DMS53 (cell line): Measurements from ENCODE around the gene PROX1.

Experiments
- DNase-seq: peaks from one replicate; lab custom pipeline; 2025; lab: John Stamatoyannopoulos, UW

PROX1 gene

GRCh38 chr1:213980906-213981305 lies 6.9 kb upstream of the PROX1 start:
- DNase-seq, result no peak

DNA sequence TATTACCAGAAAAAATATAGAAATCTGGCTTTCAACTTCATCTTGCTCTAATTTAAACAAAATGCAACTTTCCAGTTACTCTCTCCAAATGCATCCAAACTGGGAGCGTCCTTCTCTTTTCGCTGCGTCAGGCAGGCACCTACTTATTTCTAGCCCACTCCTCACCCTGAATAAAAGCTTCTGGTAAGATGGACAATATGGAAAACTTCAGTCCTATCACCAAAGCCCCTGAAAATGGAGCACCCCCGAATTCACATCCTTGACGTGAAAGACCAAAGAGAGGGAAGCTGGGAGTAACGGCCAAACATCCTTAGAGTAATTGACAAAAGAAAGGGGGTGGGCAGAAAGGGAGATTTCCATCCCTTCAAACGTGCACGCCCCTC lies 5.5 kb upstream of the PROX1 start:
- no peak for DNase-seq

GRCh38 chr1:213982672-213983492 lies 4.9 kb upstream of the PROX1 start:
- peak; percentile 93 for DNase-seq

- DNase-seq, result peak; percentile 71
Observed at GRCh38 chr1:213983493-213984386, 4.0 kb upstream of the PROX1 start.

DNA sequence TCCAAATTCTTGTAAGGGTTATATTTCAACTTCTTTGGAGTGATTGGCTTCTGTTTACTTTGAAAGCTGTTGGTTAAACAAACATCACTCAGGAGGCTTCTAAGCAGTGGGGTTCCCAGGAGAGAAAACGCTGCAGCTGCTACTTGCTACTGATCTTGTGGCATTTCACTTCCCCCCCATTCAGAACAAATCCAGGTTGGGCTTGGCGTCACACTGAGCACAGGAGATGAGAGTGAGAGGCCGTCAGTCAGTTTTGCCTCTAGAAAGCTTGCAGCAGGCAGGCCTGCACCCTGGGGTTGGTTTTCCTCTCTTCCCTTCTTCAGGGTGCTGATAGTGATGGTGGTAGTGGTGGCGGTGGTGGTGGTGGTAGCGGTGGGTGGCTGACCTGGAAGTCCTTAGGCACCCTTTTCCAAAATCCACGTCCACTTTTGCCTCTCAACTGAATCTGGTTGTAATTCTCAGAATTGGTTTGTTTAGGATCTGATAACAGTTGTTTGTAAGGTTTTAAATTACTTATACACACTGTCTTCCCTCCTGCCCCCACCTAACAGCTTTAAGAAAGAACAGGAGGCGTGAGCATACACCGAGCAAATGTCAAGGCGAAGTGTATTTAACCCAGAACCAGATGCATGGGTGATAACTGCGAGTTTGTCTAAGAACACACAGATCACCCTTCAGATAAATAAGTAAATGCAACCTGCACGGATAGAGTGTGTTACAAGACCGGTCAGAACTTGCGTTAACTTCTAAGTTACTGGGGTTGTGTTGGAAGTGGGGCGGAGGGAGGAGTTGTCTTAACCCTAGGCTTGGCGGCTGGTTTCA lies 3.2 kb upstream of the PROX1 start:
- DNase-seq, result peak; percentile 85

DNA sequence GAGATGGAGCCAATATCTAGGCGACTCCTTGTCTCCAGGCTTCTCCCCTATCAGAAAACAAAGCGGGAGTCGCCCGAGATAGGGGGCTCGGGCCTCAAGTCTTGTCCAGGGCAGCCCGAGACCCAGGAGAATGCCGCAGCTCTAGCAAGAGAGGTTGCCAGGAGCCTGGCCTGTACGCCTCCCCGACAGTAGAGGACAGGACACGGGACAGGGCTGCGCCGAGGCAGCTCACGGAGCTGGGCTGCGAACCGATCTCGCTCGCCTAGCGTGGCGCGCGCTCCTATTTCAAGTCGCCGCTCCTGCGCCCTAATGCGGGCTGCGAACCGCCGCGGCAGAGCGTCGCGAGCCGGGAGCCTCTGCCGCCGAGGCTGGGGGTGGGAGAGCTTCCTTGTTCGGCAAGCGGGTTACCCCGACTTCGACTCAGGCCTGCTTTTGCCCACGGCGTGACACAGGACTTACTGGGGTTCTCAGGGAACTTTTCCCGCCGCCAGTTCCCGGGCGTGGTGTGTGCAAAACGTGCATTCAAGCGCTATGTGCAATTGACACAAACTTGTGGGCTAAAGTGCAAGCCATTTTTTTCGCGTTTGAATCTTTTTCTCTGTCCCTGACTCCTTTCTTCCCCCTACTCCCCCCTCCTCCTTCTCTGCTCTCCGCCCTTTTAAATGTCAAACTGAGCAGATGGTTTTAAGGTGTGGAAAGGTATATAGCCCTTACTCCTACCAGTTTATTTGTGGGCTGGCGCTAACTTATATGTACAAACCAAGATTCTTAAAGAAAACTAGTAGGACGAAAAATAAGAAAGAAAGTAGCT lies 2.4 kb upstream of the PROX1 start:
- DNase-seq, result peak; percentile 65

GRCh38 chr1:213986020-213986924 lies 1.5 kb upstream of the PROX1 start:
- peak; percentile 59 for DNase-seq

DNA sequence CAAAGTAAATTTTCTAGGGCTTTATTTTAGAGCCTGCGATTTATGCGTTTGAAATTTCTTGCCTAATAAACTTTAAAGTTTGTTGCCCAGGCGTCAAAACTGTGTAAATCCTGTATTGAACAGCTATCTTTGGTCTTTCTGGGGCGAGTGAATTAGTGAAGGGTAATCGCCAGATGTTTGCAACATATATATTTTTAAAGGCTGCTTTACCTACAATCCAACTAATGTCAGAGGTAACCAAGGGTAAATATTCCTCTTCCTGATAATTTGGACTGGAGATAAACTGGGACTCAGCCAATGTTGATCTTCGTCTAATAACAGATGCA lies 885 bp upstream of the PROX1 start:
- DNase-seq, result no peak

- peak; percentile 94 for DNase-seq
Observed at GRCh38 chr1:213987422-213987926, 299 bp upstream of the PROX1 start.

DNA sequence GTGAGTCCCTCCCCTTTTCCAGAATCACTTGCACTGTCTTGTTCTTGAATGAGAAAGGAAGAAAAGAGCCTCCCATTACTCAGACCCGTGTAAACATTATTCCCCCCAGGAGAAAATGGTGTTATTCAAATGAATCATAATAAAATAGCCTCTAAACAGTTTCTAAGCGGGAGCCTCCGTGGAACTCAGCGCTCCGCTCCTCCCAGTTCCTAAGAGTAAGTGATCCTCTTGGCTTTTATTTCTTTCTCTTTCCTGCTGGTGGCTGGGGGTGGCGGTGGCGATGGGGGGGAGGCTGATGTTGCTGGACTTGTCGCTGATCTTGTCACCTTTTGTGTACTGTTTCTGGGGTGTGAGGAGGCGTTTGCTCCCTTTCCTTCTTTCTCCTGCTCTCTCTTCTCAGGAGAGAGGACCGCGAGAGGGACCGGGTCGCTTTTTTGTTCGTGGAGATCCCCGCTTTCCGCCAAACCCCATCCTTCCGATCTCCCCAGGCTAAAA lies 781 bp downstream of the PROX1 start:
- DNase-seq, result peak; percentile 86

DNA sequence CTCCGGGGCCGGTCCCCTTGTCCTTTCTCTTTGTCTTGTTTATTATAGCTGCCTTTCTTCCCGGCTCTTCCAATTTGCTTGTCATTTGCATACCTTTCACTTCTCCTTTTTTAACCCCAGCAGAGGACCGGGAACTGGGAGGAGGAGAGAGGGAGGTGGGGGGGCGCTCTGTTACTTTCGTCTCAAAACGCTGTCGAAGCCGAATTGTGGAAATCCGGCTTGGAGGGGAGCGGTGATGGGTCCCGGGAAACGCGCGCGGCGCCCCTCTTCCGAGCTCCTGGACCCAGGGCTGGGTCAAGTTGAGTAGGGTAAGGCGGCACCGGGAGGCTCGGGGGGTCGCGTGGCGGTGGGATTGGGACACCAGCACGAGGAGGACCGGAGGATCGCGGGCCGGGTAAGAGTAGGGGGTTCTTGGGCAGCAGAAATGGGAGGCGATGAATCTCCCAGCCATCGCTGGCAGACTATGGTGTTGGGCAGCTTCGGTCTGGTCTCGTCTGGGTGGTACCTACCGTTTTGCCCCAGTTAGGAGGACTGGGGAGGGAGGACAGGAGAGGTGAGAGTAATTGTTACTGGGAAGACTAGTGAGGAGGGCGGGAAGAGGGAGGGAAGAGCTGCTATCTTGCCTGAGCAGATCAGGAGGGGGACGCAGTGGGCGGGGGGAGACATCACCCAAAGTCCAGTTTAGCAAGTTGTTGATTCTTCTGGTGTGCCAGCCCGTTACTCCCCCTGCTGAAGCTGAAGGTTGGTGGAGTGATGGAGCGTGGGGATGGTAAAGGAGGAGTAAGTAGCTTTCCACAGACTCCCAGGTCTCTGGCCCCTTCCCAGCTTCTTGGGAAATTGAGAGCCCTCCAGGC lies 1.5 kb downstream of the PROX1 start:
- peak; percentile 79 for DNase-seq

DNA sequence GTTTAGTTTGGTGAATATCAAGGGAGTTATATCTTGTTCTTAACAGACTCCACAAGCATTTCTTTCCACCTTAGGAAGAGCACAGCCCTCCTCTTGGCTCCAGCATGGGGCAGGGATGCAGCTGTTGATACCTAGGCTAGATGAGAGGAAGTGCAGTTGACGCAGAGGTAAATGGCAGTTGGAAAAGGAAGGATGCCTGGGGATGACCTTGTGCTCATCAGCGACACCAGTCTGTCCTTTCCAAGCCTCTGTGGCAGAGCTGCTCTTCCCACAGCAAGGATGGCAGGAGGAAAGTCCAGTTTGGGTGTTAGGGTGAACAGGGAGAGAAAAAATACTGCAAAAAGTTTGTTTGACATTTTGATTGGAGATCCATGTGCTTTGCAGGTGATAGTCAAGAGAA lies 6.2 kb downstream of the PROX1 start:
- peak; percentile 17 for DNase-seq

- DNase-seq, result no peak
Observed at GRCh38 chr1:213994888-213995287, 7.1 kb downstream of the PROX1 start.

DNA sequence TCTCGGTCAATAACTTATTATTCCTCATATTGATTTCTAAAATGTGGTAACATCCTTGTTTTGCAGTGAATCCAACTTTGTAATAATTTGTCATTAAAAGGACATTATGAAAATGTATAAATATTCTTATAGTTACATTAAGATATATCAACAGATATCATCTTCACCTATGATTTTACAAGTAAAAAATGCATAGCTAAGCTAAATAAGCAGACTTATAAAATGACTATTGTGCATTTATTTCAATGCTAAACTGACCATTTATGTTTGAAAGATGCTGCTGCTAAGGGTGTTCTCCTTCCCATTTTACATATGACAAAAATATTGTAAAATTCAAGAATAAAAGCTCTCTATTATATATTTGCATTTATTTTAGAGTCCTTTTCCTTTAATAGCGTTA lies 7.8 kb downstream of the PROX1 start:
- no peak for DNase-seq

- no peak for DNase-seq
Observed at GRCh38 chr1:213996320-213997037, 8.7 kb downstream of the PROX1 start.

GRCh38 chr1:213997038-213997771 lies 9.4 kb downstream of the PROX1 start:
- DNase-seq, result no peak

DNA sequence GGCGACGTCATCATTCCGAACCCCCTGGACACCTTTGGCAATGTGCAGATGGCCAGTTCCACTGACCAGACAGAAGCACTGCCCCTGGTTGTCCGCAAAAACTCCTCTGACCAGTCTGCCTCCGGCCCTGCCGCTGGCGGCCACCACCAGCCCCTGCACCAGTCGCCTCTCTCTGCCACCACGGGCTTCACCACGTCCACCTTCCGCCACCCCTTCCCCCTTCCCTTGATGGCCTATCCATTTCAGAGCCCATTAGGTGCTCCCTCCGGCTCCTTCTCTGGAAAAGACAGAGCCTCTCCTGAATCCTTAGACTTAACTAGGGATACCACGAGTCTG lies 10.0 kb downstream of the PROX1 start:
- no peak for DNase-seq

DNA sequence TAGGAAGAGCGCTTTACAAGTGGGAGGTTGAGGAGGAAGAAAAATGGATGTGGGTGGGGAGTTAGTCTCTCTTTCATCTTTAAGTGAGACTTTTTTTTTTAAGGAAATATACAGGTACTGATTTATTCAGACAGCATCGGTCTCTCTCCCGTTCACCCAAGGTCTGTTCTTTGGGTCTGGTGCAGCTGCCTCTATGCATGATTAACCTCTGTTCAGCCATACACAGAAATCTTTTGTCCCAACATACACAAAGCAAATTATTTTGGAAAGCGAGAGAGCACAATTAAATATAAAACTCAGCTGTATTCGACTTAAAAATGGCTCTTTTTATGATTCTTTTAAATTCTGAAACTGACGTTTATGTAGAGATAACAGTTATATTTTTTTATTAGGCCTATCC lies 11.0 kb downstream of the PROX1 start:
- DNase-seq, result no peak
